PFSK-1 (cell line): ENCODE results near the gene PLOD2.

Experiments used
- FOXP2 ChIP-seq: optimal IDR thresholded peaks from 2 replicates; pipeline ENCODE3; 2011; ENCODE audit warnings: borderline replicate concordance, control low read depth, inconsistent platforms; ENCODE audit not compliant: insufficient read depth; ENCODE audit errors: extremely low read length, extremely low read depth
- POLR2AphosphoS5 ChIP-seq: IDR thresholded peaks from 2 replicates; pipeline ENCODE4 v1.6.1; 2012; ENCODE audit warnings: low read depth, mild to moderate bottlenecking, control low read depth, low read length, moderate library complexity
- SIN3A ChIP-seq: IDR thresholded peaks from 2 replicates; pipeline ENCODE4 v1.6.1; 2012; ENCODE audit warnings: mild to moderate bottlenecking, low read length, moderate library complexity, borderline replicate concordance; ENCODE audit not compliant: insufficient read depth
- TAF1 ChIP-seq: IDR thresholded peaks from 2 replicates; pipeline ENCODE4 v1.6.1; 2012; ENCODE audit warnings: low read length, control low read depth, borderline replicate concordance; ENCODE audit not compliant: insufficient read depth
- TF ChIP-seq, protein P1 (sequence below), 2 experiments: IDR thresholded peaks; 2 replicates each; pipeline versions ENCODE4 v1.6.1 to v1.8.0; 2011 to 2012; ENCODE audit warnings: low read depth in 2 of 2, low read length in 2 of 2, control low read depth in 1 of 2, inconsistent platforms in 1 of 2, mild to moderate bottlenecking in 1 of 2, moderate library complexity in 1 of 2; ENCODE audit not compliant: insufficient read depth in 1 of 2

DNA sequence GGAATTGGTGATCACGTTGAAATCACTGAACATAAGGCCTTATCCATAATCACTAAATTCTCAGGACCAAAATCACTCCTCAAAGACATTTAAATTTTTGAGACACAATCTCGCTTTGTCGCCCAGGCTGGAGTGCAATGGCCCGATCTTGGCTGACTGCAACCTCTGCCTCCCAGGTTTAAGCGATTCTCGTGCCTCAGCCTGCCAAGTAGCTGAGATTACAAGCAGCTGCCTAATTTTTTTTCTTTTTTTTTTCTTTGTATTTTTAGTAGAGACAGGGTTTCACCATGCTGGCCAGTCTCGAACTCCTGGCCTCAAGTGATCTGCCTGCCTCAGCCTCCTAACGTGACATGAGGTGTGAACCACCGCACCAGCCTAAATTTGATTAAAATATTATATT lies 61.7 kb downstream of the PLOD2 start:
- TF ChIP-seq TAF1 (no peak), FOXP2 (no peak), POLR2AphosphoS5 (no peak), SIN3A (no peak)
- TF ChIP-seq, protein P1, sequence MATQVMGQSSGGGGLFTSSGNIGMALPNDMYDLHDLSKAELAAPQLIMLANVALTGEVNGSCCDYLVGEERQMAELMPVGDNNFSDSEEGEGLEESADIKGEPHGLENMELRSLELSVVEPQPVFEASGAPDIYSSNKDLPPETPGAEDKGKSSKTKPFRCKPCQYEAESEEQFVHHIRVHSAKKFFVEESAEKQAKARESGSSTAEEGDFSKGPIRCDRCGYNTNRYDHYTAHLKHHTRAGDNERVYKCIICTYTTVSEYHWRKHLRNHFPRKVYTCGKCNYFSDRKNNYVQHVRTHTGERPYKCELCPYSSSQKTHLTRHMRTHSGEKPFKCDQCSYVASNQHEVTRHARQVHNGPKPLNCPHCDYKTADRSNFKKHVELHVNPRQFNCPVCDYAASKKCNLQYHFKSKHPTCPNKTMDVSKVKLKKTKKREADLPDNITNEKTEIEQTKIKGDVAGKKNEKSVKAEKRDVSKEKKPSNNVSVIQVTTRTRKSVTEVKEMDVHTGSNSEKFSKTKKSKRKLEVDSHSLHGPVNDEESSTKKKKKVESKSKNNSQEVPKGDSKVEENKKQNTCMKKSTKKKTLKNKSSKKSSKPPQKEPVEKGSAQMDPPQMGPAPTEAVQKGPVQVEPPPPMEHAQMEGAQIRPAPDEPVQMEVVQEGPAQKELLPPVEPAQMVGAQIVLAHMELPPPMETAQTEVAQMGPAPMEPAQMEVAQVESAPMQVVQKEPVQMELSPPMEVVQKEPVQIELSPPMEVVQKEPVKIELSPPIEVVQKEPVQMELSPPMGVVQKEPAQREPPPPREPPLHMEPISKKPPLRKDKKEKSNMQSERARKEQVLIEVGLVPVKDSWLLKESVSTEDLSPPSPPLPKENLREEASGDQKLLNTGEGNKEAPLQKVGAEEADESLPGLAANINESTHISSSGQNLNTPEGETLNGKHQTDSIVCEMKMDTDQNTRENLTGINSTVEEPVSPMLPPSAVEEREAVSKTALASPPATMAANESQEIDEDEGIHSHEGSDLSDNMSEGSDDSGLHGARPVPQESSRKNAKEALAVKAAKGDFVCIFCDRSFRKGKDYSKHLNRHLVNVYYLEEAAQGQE (IDR thresholded peaks at IDR 0.05; ENCODE audit: insufficient read depth in 1 of 2, low read depth in 2 of 2, low read length in 2 of 2), result no peak
